GM19467 (cell line): ENCODE measurements around the gene ZFAND3.
"Not testable (repeated sequence)": the region's sequence is repeated elsewhere in the genome, so short reads cannot be mapped to it uniquely, and the experiment has no call there.

Experiments used
- ATAC-seq: cut with Tn5 transposase; IDR thresholded peaks from one replicate; pipeline ENCODE4 v1.9.1; 2021; ENCODE audit warnings: mild to moderate bottlenecking, moderate library complexity; ENCODE audit not compliant: unreplicated experiment

The ZFAND3 gene

GRCh38 chr6:38114976-38115625 lies 295.6 kb downstream of the ZFAND3 start:
- ATAC-seq: no peak

DNA sequence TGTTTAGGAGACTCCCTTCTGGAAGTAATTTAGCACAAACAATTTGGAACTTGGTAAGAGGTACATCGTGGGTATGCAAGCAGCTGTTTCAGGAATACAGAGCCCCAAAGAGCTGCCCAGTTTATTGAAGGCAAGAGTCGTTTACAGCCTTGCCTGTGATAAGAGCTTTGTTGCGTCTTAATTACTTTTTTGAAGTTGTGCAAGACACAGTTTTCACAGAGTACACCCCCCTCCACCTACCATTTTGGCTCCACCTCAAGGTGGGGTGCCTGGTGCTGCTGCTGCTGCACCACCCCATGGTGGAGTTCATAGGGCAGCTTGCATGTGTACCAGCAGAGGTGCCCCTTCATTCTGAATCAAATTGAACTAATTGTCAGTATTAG lies 296.1 kb downstream of the ZFAND3 start:
- ATAC-seq: no peak

- ATAC-seq: no peak
Observed at GRCh38 chr6:38116248-38116647, 296.7 kb downstream of the ZFAND3 start.

DNA sequence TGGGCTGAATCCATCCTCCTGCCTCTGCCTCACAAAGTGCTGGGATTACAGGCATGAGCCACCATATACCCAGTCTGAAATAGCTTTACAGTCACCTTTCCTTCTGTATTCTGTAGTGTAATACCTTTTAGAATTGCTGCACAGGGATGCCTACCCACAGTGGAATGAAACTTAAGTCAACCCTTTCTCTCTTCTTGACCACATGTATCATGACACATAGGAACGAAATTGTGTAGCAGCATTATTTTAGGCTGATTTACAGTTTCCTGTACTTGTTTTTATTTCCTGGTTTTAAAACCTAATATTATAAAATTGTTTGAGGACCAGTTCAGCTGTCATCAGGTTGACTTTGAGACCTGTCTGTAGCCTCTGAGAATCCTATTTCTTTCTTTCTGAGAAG lies 297.8 kb downstream of the ZFAND3 start:
- no peak for ATAC-seq

DNA sequence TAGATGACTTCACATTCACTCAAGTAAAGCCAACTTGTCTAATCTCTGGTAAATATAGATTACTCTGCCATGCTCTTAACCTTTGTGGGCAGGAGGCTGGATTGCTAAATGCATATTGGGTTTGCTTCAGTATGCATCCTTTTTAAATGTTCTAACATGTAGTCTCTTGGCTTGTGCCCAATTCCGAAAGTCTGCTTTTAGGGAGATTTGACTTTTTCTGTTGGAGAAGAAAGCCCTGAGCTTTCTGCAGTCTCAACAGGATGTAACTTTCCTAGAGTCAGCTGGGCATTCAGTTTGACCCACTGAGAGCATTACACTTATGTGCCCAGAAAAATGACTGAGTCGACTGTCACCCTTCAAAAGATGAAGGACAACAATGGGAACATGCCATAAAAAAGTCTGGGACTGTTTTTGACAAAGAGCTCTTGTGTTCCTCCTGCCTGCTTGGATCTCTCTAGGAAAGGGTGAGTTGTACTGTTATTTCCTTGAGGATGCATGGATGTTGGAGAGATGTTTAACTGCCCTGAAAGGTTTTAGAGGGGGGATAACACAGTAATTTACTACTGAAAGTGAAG lies 299.4 kb downstream of the ZFAND3 start:
- no peak for ATAC-seq

GRCh38 chr6:38119516-38119915 lies 300.0 kb downstream of the ZFAND3 start:
- no peak for ATAC-seq

GRCh38 chr6:38124224-38124926 lies 304.8 kb downstream of the ZFAND3 start:
- ATAC-seq: not testable (repeated sequence)

GRCh38 chr6:38127284-38127683 lies 307.8 kb downstream of the ZFAND3 start:
- no peak for ATAC-seq

DNA sequence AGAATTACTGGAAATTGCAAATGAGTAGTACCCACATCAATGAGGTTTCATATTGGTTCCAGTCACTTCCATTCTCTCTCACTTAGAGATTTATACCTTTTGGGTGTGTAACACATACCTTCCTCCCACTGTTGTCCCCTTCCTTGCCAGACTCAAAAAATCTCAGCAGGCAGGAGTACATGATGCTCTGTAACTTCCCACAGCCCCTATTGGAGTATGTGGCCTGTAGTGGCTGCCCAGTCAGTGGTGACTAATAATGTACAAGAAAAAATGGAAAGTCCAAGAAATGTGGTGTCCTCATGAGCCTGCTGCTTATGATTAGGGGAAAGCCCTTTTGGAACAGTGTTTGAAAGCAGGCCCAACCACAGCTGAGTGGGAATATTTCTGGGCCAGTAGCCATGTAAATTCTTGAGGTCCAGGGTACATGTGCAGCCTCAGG lies 312.0 kb downstream of the ZFAND3 start:
- ATAC-seq: no peak

GRCh38 chr6:38133932-38134703 lies 314.6 kb downstream of the ZFAND3 start:
- ATAC-seq: no peak

DNA sequence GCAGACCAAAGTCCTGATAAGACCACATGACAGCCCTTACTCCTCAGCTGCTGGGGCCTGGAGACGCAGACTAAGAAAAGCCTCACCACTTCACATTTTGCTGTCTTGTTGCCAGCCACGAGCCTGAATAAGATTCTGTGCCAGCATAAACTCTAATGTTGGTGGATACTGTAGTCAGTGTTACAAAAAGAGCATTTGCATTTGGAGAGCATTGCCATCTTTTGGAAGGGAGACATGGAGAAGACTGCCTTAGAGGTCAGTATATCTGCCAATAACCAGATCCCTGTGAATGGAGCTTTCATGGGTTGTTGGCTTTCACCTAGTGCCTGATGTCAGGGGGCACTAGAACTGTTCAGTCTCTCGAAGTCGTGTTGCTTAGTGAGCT lies 315.2 kb downstream of the ZFAND3 start:
- ATAC-seq: no peak

DNA sequence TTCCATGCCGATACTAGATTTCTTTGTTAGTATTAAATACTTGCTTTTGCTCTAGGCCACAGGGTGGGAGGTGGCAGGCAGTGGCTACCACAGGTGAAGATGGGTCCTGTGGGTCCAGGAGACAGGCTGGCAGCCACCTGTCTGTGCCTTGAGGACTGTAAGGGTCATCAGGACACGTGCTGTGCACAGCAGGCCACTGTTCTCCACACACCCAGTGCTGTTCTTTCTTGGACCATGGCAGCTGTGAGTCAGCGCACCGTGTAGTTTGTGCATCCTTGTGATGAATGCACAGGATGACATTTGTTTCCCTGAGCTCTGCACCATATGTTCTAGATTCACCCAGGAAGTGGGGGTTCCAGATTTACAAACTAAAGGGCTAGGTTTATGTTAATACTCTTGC lies 317.0 kb downstream of the ZFAND3 start:
- no peak for ATAC-seq

GRCh38 chr6:38137608-38138265 lies 318.2 kb downstream of the ZFAND3 start:
- ATAC-seq: no peak

DNA sequence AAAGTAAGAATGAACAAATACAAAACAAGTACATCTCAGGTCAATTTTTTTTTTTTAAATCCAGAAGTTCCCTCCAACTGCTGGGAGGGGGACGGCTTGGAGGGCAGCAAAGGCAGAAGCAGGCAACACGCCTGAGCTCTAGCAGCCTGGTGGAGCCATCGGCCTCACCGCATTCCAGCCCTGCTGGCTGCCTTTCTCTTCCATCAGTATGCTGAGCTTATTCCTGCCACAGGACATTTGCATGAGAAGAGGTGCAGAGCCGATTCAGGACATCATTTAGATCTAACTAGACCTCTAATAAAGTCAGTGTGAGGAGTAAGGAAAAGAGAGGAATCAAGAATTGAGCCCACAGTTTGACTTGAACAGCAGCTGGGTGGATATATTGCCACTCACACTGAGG lies 318.8 kb downstream of the ZFAND3 start:
- ATAC-seq: no peak

DNA sequence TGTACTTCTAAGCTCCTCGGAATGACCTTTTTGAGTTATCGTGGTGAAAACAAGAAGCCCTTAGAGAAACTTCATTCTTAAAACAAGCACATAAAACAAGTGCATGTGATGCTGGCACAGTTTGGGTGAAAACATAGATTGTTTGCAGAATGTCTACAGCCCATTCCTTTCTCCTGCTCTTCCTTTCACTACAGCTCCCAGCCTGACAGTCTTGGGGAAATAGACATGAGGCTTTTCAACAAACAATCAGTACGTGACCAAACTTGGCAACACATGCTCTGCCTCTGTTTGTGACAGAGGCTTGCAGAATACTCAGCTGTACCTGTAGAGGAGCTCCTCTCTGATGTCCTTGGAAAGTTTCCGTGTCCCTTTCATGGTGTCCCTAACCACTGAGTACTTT lies 321.6 kb downstream of the ZFAND3 start:
- ATAC-seq: no peak

GRCh38 chr6:38141716-38142115 lies 322.2 kb downstream of the ZFAND3 start:
- ATAC-seq: no peak

DNA sequence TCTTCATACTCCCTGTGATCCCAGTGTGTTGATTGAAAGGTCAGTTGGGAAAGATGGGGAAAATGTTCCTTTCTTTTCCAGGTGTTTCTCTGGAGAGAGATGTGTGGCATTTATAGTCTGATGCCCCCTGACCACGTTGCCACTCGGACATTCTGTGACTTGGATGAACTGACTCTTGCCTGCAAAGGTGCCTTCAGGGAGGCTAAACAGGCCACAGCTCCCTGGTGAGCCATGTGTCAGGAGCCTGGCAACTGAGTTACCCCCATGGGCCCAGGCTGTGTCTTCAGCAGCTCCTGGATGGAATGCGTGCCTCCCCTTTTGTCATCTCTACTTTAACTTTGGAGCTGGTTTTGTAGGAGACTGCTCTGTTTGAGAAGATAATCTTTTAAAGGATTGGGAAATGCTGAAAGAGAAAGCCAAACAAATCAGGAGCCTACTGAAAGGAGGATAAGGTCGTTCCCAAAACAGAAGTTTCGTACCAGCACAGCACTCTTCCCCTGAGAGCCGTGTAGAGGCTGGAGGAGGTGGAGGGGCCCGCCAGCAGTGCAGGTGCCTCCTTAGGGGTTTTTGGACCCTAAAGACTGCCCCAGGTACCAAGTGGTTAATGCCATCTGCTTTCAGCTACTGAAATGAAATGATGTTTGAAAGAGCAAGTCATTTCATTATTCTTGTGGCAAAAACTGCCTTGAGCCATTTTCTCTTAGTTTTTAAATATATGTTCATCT lies 322.8 kb downstream of the ZFAND3 start:
- ATAC-seq: no peak

DNA sequence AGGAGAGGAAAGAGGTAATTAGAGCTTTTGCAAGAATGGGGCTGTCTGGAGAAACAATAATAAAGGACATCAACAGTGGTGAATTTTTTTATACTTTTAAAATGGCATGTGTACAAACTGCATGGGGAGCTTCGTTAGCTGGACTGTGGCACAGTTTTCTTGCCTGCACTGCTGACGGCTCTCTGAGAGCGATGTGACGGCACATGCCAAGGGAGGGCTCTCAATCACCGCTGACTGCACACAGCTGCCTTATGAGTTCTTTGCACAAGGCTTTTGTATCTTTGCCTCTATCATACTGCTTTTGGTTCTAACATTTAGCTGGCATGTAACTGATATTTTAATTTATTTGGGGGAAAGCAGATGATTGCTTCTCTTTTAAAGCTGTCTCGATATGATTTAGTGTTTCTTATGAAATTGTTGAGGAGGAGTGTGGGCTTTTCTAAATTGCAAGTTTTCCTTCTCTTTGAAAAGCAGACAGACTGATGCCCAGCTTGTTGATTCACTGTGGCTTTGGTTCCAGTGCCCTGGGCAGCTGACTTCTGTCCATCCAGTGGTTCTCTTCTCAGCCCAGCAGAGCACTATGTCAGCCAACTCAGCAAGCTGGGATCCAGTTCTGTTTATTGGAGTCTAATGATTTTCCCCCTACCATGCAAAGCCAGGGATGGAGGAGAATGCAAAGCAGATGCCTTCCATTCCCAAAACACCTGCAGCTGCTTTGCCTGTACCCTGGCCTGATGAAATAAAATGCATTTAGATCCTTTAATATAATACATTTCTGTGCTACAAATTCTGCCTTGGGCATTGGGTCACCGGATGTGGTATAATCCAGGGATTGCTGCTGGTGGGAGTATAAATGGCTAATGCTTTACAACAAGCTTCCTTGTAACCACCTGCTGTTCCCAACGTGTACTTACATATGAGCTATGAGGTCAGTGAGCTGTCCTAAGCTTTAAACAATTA lies 323.9 kb downstream of the ZFAND3 start:
- no peak for ATAC-seq

DNA sequence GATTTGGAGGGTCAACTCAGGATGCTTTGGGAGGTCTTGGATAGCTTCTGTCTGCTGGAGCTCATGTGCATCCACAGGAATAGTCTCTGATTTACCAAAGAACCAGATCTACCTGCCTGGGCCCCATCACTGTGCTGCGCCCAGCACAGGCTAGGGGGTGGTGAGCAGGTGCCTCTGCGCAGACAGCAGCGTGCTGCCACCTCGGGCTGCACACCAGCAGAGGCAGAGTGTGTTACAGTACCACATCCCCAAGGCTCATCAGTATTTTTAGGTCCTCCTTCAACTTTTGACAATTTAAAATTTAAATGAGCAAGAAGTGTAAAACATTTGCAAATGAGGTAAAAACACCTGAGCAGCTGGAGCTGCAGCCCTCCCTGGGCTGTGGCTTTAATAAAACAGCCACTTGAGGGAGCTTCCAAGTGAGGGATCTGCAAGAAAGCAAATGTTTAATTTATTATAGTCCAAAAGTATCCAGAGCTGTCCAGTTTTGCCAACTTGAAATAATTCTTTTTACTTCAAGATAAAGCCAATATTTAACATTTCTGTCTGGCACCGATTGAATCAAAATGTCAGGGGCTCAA lies 324.9 kb downstream of the ZFAND3 start:
- no peak for ATAC-seq
